ENCODE measurements around the gene CLCNKA.

Gene CLCNKA

GRCh38 chr1:16070640-16071355, 49.0 kb downstream of the CLCNKA start:
- FAIRE-seq (no peak), DNase-seq (ENCODE audit: insufficient read length, low spot score) (no peak)
- no peak for TF ChIP-seq CTCF (IDR thresholded peaks at IDR 0.05; ENCODE audit: insufficient read depth, missing control alignments)

DNA sequence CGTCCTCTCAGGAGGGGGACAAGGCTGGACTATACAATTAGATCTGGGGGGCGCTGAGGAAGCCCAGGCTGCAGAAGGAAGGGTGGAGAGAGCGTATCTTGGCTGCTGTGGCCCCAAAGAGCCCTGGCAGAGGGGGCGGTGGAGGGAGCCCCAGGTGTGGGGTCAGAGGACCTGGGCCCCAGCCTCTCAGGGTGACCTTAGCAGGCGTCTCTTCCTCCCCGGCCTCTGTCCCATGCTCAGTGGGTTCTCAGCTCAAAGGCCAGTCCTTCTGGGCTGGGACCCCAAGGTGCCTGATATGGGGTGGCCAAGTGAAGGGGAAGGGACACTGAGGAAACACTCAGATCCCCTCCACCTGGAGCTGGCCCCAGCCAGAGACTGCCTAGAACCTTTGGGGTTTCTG, 49.8 kb downstream of the CLCNKA start:
- no peak for DNase-seq (ENCODE audit: insufficient read length, low spot score)
- FAIRE-seq = no peak
- no peak for TF ChIP-seq CTCF (IDR thresholded peaks at IDR 0.05; ENCODE audit: insufficient read depth, missing control alignments)

- DNase-seq (ENCODE audit: insufficient read length, low spot score) (no peak), FAIRE-seq (no peak)
- no peak for TF ChIP-seq CTCF (IDR thresholded peaks at IDR 0.05; ENCODE audit: insufficient read depth, missing control alignments)
These were observed 50.3 kb downstream of the CLCNKA start for GRCh38 chr1:16072095-16072494.

DNA sequence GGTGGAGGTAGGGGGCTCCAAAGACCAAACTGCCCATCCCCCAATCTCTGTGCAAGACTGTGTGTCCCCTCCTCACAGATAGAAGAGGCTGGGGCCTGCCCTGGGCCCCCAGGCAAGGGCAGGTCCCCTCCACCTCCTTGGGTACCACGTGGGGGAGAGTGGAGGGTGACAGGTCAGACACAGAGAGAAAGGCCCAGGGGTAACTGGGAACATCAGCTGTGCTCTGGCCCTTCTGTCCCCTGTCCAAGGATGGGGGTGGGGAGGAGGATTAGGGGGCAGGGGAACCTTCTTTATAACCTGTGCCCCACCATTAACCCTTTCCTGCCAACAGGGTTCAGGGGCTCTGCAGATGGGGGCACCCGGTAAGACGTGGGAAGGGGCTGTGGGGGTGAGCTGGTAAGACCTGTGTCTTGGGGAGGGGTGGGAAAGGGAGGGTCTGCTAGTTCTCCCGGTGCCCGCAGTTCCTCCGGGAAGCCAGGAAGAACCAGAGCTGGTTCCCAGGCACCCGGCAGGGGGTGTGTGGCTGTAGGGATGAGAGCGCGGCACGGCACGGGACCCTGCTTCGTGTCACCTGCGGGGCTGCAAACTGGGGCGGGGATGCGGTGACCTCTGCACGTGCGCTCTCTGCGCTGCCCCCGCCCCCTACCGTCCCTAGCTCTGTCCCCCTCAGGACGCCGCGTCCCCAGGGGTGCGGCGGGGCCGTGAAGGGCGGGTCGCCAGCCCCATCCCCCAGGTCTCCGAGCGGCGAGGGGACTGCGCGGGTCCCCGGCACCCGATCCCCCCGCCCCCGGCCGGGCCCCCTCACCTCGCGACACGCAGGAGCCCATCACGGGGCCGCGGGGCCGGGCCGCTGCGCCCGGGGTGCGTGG, 51.0 kb downstream of the CLCNKA start:
- no peak for FAIRE-seq
- DNase-seq (ENCODE audit: insufficient read length, low spot score) = no peak
- TF ChIP-seq CTCF (IDR thresholded peaks at IDR 0.05; ENCODE audit: insufficient read depth, missing control alignments) = no peak

- DNase-seq (ENCODE audit: insufficient read length, low spot score) = peak; percentile 42
These were observed 51.8 kb downstream of the CLCNKA start, which contains the start of gene FAM131C for GRCh38 chr1:16073490-16074119. FAM131C (minus strand) TSS chr1:16073651; CDS start chr1:16073442, 209 bp downstream.

GRCh38 chr1:16074217-16074616, 52.4 kb downstream of the CLCNKA start:
- FAIRE-seq = no peak

More at GRCh38 chr1:16073490-16074119, 51.8 kb downstream of the CLCNKA start, which contains the start of gene FAM131C:
- TF ChIP-seq CTCF (IDR thresholded peaks at IDR 0.05; ENCODE audit: insufficient read depth, missing control alignments) = peak; percentile 34
- no peak for FAIRE-seq

More at GRCh38 chr1:16074217-16074616, 52.4 kb downstream of the CLCNKA start:
- TF ChIP-seq CTCF (IDR thresholded peaks at IDR 0.05; ENCODE audit: insufficient read depth, missing control alignments) = no peak
- DNase-seq (ENCODE audit: insufficient read length, low spot score) = no peak
